Activated CD4-positive, CD25-positive, alpha-beta regulatory T cell (primary cell): Measurements from ENCODE around the gene PSD2.
"Not testable (repeated sequence)": the region's sequence is repeated elsewhere in the genome, so short reads cannot be mapped to it uniquely, and the experiment has no call there.

Experiments
- DNase-seq, 4 experiments: peaks; one replicate each; lab custom pipeline; 2025; lab: John Stamatoyannopoulos, UW

PSD2 gene

DNA sequence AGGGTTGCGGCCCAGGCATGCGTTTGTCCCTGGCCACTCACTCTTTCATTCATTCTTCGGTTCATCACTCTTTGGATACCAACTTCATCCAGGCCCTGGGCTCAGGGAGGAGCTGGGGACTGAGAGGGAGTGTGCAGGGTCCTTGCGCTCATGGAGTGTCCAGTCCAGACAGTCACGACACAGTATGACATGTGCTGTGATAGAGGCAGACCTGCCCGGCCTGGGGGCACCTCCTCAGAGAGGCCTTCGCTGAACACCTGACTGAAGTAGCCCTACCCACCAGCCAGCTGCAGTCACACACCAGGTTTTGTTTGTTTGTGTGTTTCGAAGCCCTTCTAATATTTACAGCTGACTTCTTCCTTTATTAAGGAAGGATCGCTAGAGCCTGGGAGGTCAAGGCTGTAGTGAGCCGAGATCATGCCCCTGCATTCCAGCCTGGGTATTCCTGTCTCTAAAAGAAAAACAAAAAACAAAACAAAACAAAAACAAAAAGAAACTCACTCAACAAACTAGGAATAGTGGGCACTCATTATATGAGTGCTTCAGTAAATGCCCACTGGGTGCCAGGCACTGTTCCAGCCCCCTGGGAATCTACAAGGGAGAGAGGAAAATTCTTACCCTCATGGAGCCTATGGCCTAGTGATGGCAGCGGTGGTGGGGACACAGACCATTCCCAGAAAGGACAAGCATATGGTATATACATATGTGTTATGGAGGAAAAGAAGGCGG is 6.3 kb upstream of the PSD2 start:
- no peak for DNase-seq

DNA sequence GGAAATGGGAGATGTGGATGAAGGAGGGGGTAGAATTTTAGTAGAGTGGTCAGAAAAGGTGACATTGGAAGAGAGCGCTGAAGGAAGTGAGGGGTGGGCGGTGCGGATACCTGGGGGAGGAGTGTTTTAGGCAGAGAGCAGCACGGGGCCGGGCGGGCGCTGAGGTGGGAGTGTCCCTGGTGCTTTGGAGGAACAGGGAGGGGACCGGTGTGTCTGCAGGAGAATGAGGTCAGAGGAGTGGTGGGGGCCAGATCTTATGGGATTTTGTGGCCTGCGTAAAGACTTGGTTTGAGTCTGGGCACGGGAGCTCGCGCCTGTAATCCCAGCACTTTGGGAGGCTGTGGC is 5.8 kb upstream of the PSD2 start:
- DNase-seq, result no peak

- DNase-seq, result no peak
Measured at GRCh38 chr5:139792218-139792617, 3.4 kb upstream of the PSD2 start.

- DNase-seq, result not testable (repeated sequence)
Measured at GRCh38 chr5:139792655-139793054, 3.0 kb upstream of the PSD2 start.

DNA sequence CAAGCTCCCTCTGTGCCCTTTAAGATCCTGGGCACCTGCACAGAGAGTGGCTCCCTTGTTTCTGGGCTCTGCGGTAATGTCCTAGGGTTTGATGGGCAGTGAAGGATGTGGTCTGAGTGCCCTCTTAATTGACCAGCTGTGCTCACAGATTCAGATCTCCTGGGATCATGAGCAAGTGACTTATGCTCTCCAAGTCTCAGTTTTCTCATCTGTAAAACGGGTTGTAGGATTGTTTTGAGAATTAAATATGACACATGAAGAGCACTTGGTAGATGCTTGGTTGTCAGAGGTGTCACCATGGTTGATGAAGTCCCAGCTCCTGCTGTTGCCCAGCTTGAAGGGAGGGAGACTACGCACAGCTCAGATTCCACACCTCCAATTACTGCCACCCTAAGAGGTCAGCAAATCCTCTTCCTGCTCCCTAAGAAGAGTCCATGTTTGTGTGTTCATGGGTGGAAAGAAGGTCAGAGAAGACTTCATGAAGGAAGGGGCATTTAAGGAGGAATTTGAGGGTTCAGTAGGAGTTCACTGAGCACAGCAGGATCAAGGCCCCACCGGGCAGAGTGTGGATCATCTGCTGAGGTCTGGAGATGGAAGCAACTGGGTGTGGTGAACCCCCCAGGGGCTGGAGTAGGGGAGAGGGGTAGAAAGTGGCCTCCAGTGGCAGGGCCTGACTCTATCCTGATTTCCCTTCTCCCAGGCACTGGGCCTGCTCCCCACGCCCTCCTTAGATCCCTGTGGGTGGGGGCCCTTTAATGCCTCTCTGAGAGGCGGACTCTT is 1.4 kb upstream of the PSD2 start:
- DNase-seq, result no peak

DNA sequence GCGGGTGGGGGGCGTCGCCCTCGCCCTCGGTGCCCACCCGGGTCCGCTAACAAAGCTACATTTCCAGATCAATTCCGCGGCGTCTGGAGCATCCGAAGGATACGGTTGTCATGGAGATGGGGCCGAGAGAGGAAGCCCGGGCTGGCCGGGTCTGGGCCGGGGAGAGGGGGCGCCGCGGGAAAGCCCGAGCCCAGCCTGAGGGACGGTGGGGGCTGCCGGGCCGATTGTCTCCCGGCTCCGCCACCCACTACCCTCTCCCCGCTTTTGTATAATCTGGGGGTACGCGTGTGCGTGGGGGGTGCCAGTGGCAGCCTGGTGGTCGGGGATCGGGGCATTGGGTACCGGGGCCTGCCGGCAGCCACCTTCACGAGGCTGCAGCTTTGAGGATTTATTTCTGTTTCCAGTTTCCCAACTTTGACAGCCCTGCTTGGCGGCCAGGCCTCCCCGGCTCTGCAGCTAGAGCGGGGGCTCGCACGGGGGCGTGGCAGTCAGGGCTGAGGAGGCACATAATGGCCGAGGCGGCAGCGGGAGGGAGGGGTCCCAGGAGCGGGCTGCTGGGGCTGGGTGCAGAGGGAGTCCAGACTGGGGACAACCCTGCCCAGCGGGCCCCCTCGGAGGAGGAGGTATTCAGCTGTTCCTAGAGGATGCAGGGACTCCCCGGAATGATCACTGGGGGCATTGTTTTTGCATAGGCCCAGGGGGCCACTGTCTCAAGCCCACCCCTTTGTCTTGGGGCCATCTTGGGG is 626 bp downstream of the PSD2 start:
- DNase-seq, result no peak

- no peak for DNase-seq
Measured at GRCh38 chr5:139797335-139797734, 1.7 kb downstream of the PSD2 start.

DNA sequence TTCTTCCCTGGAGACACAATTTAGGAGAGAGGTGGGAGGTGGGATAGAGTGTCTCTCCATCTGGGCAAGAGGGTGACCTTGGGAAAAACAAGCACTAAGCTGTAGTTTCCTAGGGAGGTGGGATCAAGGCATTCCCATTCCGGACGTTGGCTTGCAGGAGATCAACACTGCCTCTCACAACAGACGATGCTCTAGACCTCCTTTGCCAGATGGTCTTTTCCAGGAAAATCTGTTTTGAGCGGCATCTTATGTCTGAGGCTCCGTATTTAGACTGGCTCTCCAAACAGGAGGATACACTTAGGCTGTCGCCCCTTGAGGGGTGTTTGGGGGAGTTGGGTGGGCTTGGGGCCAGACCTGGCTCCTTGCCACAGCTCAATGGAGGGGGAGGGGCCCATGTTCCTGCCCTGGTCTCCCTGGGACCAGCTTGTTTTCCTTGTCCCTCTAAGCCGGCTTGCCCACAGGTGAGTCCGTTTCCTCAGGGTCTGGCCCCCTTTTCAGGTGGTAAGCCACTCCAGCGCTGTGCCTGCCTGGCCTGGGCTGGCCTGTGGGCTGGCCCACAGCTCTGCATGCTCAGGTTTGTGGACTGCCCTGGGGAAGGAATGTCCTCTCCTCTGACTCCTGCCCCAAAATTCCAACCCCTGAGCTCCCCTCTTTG is 2.4 kb downstream of the PSD2 start:
- DNase-seq, result no peak

- DNase-seq, result no peak
Measured at GRCh38 chr5:139798883-139799282, 3.3 kb downstream of the PSD2 start.

DNA sequence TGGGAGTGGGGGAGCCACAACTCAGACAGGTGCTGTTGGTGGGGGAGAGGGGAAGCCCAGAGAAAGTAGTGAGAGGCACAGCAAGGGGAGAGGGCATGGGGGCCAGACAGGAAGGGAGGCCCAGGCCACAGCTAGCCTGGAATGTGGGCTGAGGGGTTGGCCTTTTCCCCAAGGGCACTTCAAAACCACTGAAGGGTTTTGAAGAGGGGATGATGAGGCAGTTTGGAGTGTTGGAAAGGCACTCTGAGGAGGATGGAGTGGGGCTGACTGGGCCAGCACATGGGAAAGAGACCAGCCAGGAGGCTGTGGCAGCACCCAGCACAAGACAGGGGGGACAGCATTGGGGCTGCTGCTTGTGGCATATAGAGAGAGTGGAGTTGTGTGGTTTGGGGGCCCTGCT is 3.8 kb downstream of the PSD2 start:
- DNase-seq, result no peak

GRCh38 chr5:139803978-139804377 is 8.4 kb downstream of the PSD2 start:
- DNase-seq, result no peak

DNA sequence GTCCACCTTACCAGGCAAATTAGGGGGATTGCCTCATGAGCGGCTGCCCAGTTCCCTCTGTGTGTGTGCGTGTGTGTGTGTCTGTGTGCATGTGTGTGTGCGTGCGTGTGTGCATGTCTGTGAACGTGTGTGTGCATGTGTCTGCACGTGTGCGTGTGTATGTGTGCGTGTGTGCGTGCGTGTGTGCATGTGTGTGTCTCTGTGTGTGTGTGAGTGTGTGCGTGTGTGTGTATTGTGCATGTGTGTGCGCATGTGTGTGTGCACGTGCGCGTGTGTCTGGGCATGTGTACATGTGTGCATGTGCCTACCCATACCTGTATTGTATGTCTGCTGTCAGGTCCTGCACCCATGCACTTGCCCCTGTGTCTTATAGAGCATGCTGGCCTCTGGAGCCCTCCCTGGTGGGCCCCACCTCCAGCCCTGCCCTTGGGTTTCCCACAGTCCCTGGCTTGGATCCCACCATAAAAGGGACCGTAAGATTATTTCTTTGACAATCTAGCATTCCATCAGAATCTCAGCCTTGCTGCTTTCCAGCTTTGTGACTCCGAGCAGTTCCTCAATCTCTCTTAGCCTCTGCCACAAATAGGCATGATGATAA is 9.3 kb downstream of the PSD2 start:
- no peak for DNase-seq

DNA sequence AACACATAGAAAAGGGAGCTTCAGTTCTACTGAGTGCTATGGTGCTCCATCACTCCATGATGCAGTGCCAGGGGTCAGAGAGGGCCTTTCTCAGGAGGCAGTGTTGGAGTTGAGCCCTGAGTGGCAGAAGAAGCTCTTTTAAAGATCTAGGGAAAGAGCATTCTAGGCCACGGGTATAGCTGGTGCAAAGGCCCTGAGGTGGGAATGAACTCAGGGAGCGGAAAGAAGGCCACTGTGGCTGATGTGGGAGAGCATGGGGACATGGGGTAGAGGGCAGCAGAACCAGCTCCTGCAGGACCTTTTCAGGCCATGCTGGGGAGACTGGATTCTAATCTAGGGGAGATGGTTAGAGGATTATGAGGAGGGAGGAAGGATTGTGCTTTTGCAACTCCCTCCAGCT is 9.9 kb downstream of the PSD2 start:
- no peak for DNase-seq

- no peak for DNase-seq
Measured at GRCh38 chr5:139806111-139806510, 10.5 kb downstream of the PSD2 start.

DNA sequence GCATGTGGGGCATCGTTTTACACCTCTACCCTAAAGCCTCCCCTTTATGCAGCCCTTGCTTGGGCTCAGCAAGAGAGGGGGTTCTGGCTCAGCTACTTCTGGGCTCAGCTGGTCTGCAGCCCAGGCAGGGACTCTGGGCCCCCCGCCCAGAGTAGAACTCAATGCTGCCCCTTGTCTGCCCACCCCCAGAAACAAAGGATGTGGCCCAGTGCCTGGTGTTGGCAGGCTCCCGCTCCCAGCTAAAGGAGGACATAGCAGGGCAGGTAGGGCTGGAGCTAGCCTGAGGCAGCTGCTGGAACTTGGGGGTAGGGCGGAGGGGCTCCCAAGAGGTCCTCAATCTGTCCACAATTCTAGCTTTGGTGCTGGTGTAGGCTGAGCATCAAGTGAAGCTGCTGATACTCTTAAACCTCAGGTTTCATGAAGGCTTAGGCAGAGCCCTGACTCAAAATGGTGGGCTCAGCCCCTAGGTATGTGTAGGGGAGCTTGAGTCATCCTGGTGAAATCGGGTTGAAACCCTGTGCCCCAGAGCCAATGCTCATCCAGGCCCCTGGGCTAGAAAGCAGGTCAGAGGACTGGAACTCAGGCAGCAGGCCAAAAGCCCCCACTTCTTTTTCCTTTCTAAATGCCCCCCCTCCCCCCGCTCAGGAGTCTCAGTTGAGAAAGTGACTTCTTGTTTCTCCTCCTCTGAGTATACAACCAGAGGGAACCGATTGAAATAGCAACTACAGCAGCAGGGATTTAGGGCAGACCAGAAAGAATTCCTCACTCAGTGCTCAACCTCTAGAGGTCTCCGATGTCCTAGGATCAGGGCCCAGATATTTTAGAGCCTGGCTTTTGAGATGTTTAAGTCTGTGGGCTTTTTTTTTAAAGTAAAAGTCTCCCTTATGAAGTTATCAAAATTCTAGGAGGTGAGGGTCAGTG is 11.4 kb downstream of the PSD2 start:
- no peak for DNase-seq

DNA sequence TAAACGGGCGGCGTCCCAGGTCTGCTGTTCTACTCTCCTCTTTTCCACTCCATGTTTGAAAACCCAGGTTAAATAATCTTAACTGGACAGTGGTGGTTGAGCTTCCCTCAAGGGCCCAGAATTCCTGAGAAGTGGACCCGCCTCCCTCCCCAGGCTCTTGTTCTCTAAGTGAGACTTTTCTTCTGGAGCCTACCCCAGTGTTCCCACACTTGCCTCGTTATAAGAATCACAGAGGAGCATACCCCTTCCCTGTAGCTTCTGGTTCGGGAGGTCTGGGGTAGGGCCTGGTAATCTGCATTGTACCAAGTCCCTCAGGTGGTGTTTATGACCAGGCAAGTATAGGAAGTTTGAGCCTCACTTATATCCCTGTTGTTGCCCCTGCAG is 12.0 kb downstream of the PSD2 start:
- DNase-seq, result no peak

DNA sequence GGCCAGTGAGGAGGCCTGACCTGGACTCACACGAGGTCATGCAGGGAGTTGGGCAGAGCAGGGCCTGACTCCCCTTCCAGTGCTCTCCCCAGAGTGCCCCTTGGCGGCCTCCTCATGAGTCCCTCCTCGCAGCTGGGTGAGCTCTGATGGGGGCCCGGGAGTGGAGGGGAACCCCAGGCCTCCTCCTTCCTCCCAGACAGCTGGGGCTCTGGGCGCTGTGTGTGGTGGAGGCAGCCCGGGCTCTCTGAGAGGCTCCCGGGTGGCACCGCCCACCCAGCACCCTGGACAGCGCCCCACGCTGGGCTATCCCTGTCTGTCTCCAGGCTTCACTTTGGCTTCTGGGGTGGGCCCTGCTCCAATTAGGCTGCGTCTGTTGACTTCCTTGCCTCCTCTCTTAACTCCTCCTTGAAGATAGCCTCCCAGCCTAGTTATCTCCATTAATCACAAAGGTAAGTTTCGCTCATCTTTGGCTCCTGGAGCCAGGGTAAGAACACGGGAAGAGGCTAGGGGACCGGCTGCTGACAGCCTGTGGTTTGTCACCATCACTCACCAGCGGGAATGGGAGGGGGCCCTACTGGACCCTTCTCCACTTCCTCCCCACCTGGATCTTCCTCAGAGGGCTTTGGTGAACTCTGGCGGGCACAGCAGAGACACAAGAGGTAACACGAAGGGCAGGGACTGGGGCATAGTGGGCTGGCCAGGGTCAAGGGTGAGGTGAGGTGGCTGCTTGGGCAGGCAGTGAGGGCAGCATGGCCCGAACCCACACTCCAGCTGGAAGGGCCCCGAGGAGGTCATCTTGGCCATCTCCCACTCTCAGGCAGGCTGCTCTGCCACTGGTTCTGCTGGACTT is 13.1 kb downstream of the PSD2 start:
- no peak for DNase-seq

DNA sequence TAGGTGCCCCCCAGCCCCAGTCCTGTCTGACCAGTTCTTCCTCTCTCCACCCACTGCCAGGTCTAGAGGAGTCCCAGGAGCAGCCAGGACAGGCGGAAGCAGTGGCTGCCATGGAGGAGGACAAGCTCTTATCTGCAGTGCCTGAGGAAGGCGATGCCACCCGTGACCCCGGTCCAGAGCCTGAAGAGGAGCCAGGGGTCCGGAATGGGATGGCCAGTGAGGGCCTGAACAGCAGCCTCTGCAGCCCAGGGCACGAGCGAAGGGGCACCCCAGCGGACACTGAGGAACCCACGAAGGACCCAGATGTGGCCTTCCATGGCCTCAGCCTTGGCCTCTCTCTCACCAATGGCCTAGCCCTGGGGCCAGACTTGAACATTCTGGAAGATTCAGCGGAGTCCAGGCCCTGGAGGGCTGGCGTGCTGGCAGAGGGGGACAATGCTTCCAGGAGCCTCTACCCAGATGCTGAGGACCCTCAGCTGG is 13.8 kb downstream of the PSD2 start:
- DNase-seq, result no peak

GRCh38 chr5:139810341-139811273 is 15.0 kb downstream of the PSD2 start:
- DNase-seq, result no peak
